Thyroid gland (tissue), 4 donors: ENCODE results near the gene GNG13. TPM values are rescaled to one million over a fixed set of nuclear protein-coding genes. Genes with fewer than 3 reads are reported as not detected.

Source experiments
- DNase-seq, 2 donors: peaks; one replicate each; pipeline ENCODE4 v3.0.0-alpha.2; 2019
- H3K27ac ChIP-seq, 3 donors: fragments of 200-600 bp; sonication (generic); 1 replicate in 2 of 3; 2 replicates in 1 of 3; pipeline ENCODE4 v1.5.1; 2016 to 2019; ENCODE audit warnings: mild to moderate bottlenecking in 1 of 3, moderate library complexity in 1 of 3
- H3K27me3 ChIP-seq: fragments of 200-600 bp; sonication (generic); one replicate; pipeline ENCODE4 v1.5.1; 2019
- H3K36me3 ChIP-seq, 2 donors: fragments of 200-600 bp; sonication (generic); one replicate each; pipeline ENCODE4 v1.5.1; 2016 to 2019
- H3K4me1 ChIP-seq, 2 donors: fragments of 200-600 bp; sonication (generic); one replicate each; pipeline ENCODE4 v1.5.1; 2017 to 2019
- H3K4me3 ChIP-seq, 3 donors: fragments of 200-600 bp; sonication (generic); replicated peaks in 1 of 3; 1 replicate in 2 of 3; 2 replicates in 1 of 3; pipeline ENCODE4 v1.5.1; 2016; ENCODE audit warnings: mild to moderate bottlenecking in 1 of 3
- H3K9me3 ChIP-seq: fragments of 200-600 bp; sonication (generic); one replicate; pipeline ENCODE4 v1.5.1; 2017
- CTCF ChIP-seq, 6 experiments: fragments of 200-600 bp in 3 of 6; fragments of 450-650 bp in 3 of 6; sonication (generic) in 3 of 6; IDR thresholded peaks; one replicate each; pipeline ENCODE4 v1.5.1; 2016 to 2019; ENCODE audit warnings: antibody characterized with exemption in 6 of 6, mild to moderate bottlenecking in 2 of 6, inconsistent platforms in 1 of 6, moderate library complexity in 1 of 6
- POLR2A ChIP-seq, 2 donors: fragments of 450-650 bp; IDR thresholded peaks; one replicate each; pipeline ENCODE4 v1.6.1; 2017; ENCODE audit warnings: antibody characterized with exemption in 2 of 2, mild to moderate bottlenecking in 2 of 2, moderate library complexity in 1 of 2
- WGBS, 2 donors: methylation state at CpG; one replicate each; pipeline ENCODE4 v1.1.5; 2017; 5-methylcytosine and 5-hydroxymethylcytosine counted together
- intact Hi-C: fragments of 100-400 bp; cut with DNase I; formaldehyde crosslinking; loops from one replicate; pipeline ENCODE4 v1.15.1; 2023
- total RNA-seq, 4 donors: library from RNA; depleted of rRNA; stranded (reverse); fragments of >200 nt; gene quantifications; one replicate each; pipeline ENCODE4 v1.2.3, GENCODE V29; 2016

Gene GNG13
- total RNA-seq, 4 donors from 2014 or later: not detected

GRCh38 chr16:845351-845745 lies 44.8 kb upstream of the GNG13 start:
- intact Hi-C loops: no loop called here
- H3K9me3 ChIP-seq: no peaks in the 10 kb centered on the region
- WGBS, 2 donors: 78 to 87% methylated on average over 26 of the region's 26 CpGs

DNA sequence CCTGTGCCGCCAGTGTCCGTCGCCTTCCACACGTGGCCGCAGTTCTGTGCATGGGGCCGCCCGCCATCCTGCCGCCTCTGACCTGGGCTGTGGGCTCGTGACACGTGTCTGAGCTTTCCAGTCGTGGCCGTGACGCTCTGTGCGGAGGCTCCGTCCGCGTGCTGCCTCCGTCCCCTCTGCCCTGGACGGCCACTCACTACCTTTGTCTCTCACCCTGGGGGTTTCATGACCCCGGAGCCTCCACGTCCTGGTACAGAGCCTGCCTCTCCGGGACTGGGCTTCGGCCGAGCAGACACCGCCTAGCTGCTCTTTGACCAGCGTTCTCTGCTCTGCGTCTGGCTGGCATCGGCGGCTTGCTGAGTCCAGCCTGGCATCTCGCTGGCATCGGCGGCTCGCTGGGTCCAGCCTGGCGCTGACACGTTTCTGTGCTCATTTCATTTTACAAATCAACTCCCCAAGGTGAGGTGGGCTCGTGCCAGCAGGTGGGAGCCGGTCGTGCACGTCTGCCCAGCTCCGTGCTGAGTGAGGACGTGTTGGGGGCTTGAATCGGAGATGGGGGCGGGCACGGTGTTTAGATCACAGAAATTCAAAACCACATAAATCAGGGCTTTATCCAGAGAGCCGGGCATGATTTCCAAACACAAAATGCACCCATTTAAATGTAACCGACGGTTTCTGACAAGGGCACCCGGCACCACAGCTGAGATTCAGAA lies 44.3 kb upstream of the GNG13 start:
- Histone ChIP-seq H3K36me3 (no peaks in the 10 kb centered on the region), H3K27me3 (no peaks in the 10 kb centered on the region), H3K27ac (no peak overlapping the region), H3K9me3 (no peaks in the 10 kb centered on the region), H3K4me3 (no peak overlapping the region), H3K4me1 (no peaks in the 10 kb centered on the region)
- no peak for DNase-seq
- intact Hi-C loops: no loop called here
- 94 to 98% methylated on average over 38 to 48 of the region's 48 CpGs for WGBS, 2 donors
- TF ChIP-seq CTCF (IDR thresholded peaks at IDR 0.05) (no peak), POLR2A (IDR thresholded peaks at IDR 0.05) (no peak)

More at GRCh38 chr16:845351-845745, 44.8 kb upstream of the GNG13 start:
- H3K27me3 ChIP-seq: no peaks in the 10 kb centered on the region
- no peak for DNase-seq
- TF ChIP-seq POLR2A (IDR thresholded peaks at IDR 0.05) (no peak), CTCF (IDR thresholded peaks at IDR 0.05) (no peak)
- H3K4me3 ChIP-seq: no peak overlapping the region
- no peaks in the 10 kb centered on the region for H3K4me1 ChIP-seq
- no peaks in the 10 kb centered on the region for H3K36me3 ChIP-seq
- no peak overlapping the region for H3K27ac ChIP-seq

- WGBS, 2 donors: 81 to 87% methylated on average over 20 of the region's 20 CpGs
- H3K27me3 ChIP-seq: no peaks in the 10 kb centered on the region
- no peaks in the 10 kb centered on the region for H3K4me1 ChIP-seq
- no peaks in the 10 kb centered on the region for H3K36me3 ChIP-seq
- no peak for TF ChIP-seq CTCF (IDR thresholded peaks at IDR 0.05)
- TF ChIP-seq POLR2A (IDR thresholded peaks at IDR 0.05): no peak
- H3K27ac ChIP-seq: no peak overlapping the region
- intact Hi-C loops: no loop called here
- H3K9me3 ChIP-seq: no peaks in the 10 kb centered on the region
- no peak overlapping the region for H3K4me3 ChIP-seq
- no peak for DNase-seq
Observed at GRCh38 chr16:843771-844170, 43.2 kb upstream of the GNG13 start.

- Histone ChIP-seq H3K36me3 (no peaks in the 10 kb centered on the region), H3K27me3 (no peaks in the 10 kb centered on the region), H3K9me3 (no peaks in the 10 kb centered on the region), H3K4me3 (no peak overlapping the region), H3K4me1 (no peaks in the 10 kb centered on the region), H3K27ac (no peak overlapping the region)
- DNase-seq: no peak
- no peak for TF ChIP-seq POLR2A (IDR thresholded peaks at IDR 0.05)
- TF ChIP-seq CTCF (IDR thresholded peaks at IDR 0.05): no peak
- intact Hi-C loops: no loop called here
- 77 to 82% methylated on average over 25 to 29 of the region's 33 CpGs for WGBS, 2 donors
Observed at GRCh38 chr16:842711-843560, 42.4 kb upstream of the GNG13 start.

GRCh38 chr16:842061-842476 lies 41.5 kb upstream of the GNG13 start:
- intact Hi-C loops: no loop called here
- no peak overlapping the region for H3K4me3 ChIP-seq
- H3K9me3 ChIP-seq: no peaks in the 10 kb centered on the region
- no peak for DNase-seq
- 52 to 57% methylated on average over 6 to 8 of the region's 19 CpGs for WGBS, 2 donors
- TF ChIP-seq POLR2A (IDR thresholded peaks at IDR 0.05): no peak
- H3K36me3 ChIP-seq: no peaks in the 10 kb centered on the region
- no peak overlapping the region for H3K27ac ChIP-seq
- H3K27me3 ChIP-seq: no peaks in the 10 kb centered on the region
- no peaks in the 10 kb centered on the region for H3K4me1 ChIP-seq
